NCI-H1092 (cell line): ENCODE results near the gene PLSCR1.
"Not testable (repeated sequence)": the region's sequence is repeated elsewhere in the genome, so short reads cannot be mapped to it uniquely, and the experiment has no call there.

Source experiments
- DNase-seq: peaks from one replicate; lab custom pipeline; 2025; lab: John Stamatoyannopoulos, UW

Gene PLSCR1

GRCh38 chr3:146513386-146514051 is 30.9 kb downstream of the PLSCR1 start:
- no peak for DNase-seq

- DNase-seq: no peak
Measured at GRCh38 chr3:146511402-146512134, 32.8 kb downstream of the PLSCR1 start.

GRCh38 chr3:146507331-146508120 is 36.9 kb downstream of the PLSCR1 start:
- no peak for DNase-seq

GRCh38 chr3:146505516-146505915 is 38.9 kb downstream of the PLSCR1 start:
- DNase-seq: no peak

GRCh38 chr3:146504498-146505197 is 39.8 kb downstream of the PLSCR1 start:
- DNase-seq: no peak

- DNase-seq: no peak
Measured at GRCh38 chr3:146503461-146504202, 40.8 kb downstream of the PLSCR1 start.

- DNase-seq: no peak
Measured at GRCh38 chr3:146502887-146503460, 41.4 kb downstream of the PLSCR1 start.

GRCh38 chr3:146501752-146502151 is 42.7 kb downstream of the PLSCR1 start:
- DNase-seq: no peak

- DNase-seq: no peak
Measured at GRCh38 chr3:146499701-146500100, 44.7 kb downstream of the PLSCR1 start.

- DNase-seq: no peak
Measured at GRCh38 chr3:146498002-146498736, 46.2 kb downstream of the PLSCR1 start.

- DNase-seq: not testable (repeated sequence)
Measured at GRCh38 chr3:146497145-146497843, 47.1 kb downstream of the PLSCR1 start.

- DNase-seq: no peak
Measured at GRCh38 chr3:146496726-146497125, 47.7 kb downstream of the PLSCR1 start.

GRCh38 chr3:146496251-146496650 is 48.2 kb downstream of the PLSCR1 start:
- no peak for DNase-seq

GRCh38 chr3:146493761-146494160 is 50.6 kb downstream of the PLSCR1 start:
- no peak for DNase-seq

GRCh38 chr3:146493221-146493620 is 51.2 kb downstream of the PLSCR1 start:
- no peak for DNase-seq

GRCh38 chr3:146491303-146491702 is 53.1 kb downstream of the PLSCR1 start:
- no peak for DNase-seq

- DNase-seq: no peak
Measured at GRCh38 chr3:146485297-146485696, 59.1 kb downstream of the PLSCR1 start.

- no peak for DNase-seq
Measured at GRCh38 chr3:146476094-146476740, 68.2 kb downstream of the PLSCR1 start.

GRCh38 chr3:146474976-146475375 is 69.4 kb downstream of the PLSCR1 start:
- DNase-seq: not testable (repeated sequence)
